TTC549 (cell line): Measurements from ENCODE around the gene KISS1R.
"Not testable (repeated sequence)": the region's sequence is repeated elsewhere in the genome, so short reads cannot be mapped to it uniquely, and the experiment has no call there.

Source experiments
- FAIRE-seq: peaks from 2 replicates; lab custom pipeline; 2012; peaks lifted over from hg19 to GRCh38; lab: Jason Lieb, UNC

KISS1R gene

GRCh38 chr19:917323-918151 is at the start of gene KISS1R:
Gene KISS1R (plus strand): TSS chr19:917333. CDS start chr19:917503, 170 bp downstream.
- no peak for FAIRE-seq

GRCh38 chr19:867855-868457 is 49.2 kb upstream of the KISS1R start:
- no peak for FAIRE-seq

- no peak for FAIRE-seq
Measured at GRCh38 chr19:868458-869244, 48.5 kb upstream of the KISS1R start.

GRCh38 chr19:869245-870177 is 47.6 kb upstream of the KISS1R start:
- FAIRE-seq: no peak

GRCh38 chr19:870314-870713 is 46.8 kb upstream of the KISS1R start:
- no peak for FAIRE-seq

- no peak for FAIRE-seq
Measured at GRCh38 chr19:870963-871401, 46.2 kb upstream of the KISS1R start.

- no peak for FAIRE-seq
Measured at GRCh38 chr19:871446-872265, 45.5 kb upstream of the KISS1R start.

- no peak for FAIRE-seq
Measured at GRCh38 chr19:872266-872951, 44.7 kb upstream of the KISS1R start.

- no peak for FAIRE-seq
Measured at GRCh38 chr19:873084-873483, 44.0 kb upstream of the KISS1R start.

- no peak for FAIRE-seq
Measured at GRCh38 chr19:873561-874041, 43.5 kb upstream of the KISS1R start.

GRCh38 chr19:875265-875879 is 41.8 kb upstream of the KISS1R start:
- FAIRE-seq: no peak

- no peak for FAIRE-seq
Measured at GRCh38 chr19:876089-876488, 41.0 kb upstream of the KISS1R start.

- no peak for FAIRE-seq
Measured at GRCh38 chr19:876780-877314, 40.3 kb upstream of the KISS1R start.

GRCh38 chr19:877992-878660 is 39.0 kb upstream of the KISS1R start:
- FAIRE-seq: not testable (repeated sequence)

- not testable (repeated sequence) for FAIRE-seq
Measured at GRCh38 chr19:878751-879561, 38.2 kb upstream of the KISS1R start.

GRCh38 chr19:879711-880438 is 37.3 kb upstream of the KISS1R start:
- FAIRE-seq: no peak

GRCh38 chr19:881385-882071 is 35.6 kb upstream of the KISS1R start:
- no peak for FAIRE-seq
